ENCODE measurements around the gene HMGA1. TPM values are rescaled to one million over a fixed set of nuclear protein-coding genes. Genes with fewer than 3 reads are reported as not detected.

HMGA1 gene
- polyA plus RNA-seq, 1 donor from 2014 or later, result 31.5 TPM

DNA sequence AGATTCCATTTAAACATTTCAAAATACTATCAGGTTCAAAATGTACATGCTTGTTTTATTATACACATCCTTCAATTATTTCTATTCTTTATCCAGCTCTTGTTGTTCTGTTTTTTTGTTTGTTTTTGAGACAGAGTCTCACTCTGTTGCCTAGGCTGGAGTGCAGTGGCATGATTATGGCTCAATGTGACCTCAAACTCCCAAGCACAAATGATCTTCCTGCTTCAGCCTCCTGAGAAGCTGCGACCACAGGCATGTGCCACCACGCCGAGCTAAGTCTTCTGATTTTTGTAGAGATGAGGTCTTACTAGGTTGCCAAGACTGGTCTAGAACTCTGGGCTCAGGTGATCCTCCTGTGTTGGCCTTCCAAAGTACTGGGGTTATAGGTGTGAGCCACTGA, 56.3 kb downstream of the HMGA1 start:
- Histone ChIP-seq H3K9me3 (ENCODE audit: low read length) (no peaks in the 10 kb centered on the region), H3K27me3 (ENCODE audit: insufficient read depth, low read depth, low read length) (no peaks in the 10 kb centered on the region), H4K20me1 (ENCODE audit: insufficient read depth) (no peaks in the 10 kb centered on the region), H3K79me2 (replicated peaks; ENCODE audit: insufficient read depth, low read length) (no peaks in the 10 kb centered on the region), H3K9ac (ENCODE audit: low read length) (no peak overlapping the region), H3K36me3 (ENCODE audit: insufficient read depth, low read length) (no peaks in the 10 kb centered on the region), H3K9me2 (ENCODE audit: insufficient read depth, low read length) (no peaks in the 10 kb centered on the region), H3F3A (ENCODE audit: insufficient read depth, low read length, poor library complexity, severe bottlenecking) (no peaks in the 10 kb centered on the region), H3K4me3 (ENCODE audit: low read length) (no peak overlapping the region), H3K4me2 (ENCODE audit: low read length) (no peak overlapping the region), H3K27ac (ENCODE audit: low read length) (no peak overlapping the region), H2AFZ (ENCODE audit: low read depth, low read length) (no peak overlapping the region)
- TF ChIP-seq, protein P1, sequence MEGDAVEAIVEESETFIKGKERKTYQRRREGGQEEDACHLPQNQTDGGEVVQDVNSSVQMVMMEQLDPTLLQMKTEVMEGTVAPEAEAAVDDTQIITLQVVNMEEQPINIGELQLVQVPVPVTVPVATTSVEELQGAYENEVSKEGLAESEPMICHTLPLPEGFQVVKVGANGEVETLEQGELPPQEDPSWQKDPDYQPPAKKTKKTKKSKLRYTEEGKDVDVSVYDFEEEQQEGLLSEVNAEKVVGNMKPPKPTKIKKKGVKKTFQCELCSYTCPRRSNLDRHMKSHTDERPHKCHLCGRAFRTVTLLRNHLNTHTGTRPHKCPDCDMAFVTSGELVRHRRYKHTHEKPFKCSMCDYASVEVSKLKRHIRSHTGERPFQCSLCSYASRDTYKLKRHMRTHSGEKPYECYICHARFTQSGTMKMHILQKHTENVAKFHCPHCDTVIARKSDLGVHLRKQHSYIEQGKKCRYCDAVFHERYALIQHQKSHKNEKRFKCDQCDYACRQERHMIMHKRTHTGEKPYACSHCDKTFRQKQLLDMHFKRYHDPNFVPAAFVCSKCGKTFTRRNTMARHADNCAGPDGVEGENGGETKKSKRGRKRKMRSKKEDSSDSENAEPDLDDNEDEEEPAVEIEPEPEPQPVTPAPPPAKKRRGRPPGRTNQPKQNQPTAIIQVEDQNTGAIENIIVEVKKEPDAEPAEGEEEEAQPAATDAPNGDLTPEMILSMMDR (IDR thresholded peaks at IDR 0.05; ENCODE audit: poor library complexity, severe bottlenecking), result no peak
- TF ChIP-seq TAF1 (IDR thresholded peaks at IDR 0.05; ENCODE audit: low read depth), result no peak
- TF ChIP-seq MXI1 (conservative IDR thresholded peaks at IDR 0.05; ENCODE audit: poor library complexity, severe bottlenecking), result no peak
- no peak for TF ChIP-seq EP300 (conservative IDR thresholded peaks at IDR 0.05; ENCODE audit: poor library complexity, severe bottlenecking)
- TF ChIP-seq, protein P2, sequence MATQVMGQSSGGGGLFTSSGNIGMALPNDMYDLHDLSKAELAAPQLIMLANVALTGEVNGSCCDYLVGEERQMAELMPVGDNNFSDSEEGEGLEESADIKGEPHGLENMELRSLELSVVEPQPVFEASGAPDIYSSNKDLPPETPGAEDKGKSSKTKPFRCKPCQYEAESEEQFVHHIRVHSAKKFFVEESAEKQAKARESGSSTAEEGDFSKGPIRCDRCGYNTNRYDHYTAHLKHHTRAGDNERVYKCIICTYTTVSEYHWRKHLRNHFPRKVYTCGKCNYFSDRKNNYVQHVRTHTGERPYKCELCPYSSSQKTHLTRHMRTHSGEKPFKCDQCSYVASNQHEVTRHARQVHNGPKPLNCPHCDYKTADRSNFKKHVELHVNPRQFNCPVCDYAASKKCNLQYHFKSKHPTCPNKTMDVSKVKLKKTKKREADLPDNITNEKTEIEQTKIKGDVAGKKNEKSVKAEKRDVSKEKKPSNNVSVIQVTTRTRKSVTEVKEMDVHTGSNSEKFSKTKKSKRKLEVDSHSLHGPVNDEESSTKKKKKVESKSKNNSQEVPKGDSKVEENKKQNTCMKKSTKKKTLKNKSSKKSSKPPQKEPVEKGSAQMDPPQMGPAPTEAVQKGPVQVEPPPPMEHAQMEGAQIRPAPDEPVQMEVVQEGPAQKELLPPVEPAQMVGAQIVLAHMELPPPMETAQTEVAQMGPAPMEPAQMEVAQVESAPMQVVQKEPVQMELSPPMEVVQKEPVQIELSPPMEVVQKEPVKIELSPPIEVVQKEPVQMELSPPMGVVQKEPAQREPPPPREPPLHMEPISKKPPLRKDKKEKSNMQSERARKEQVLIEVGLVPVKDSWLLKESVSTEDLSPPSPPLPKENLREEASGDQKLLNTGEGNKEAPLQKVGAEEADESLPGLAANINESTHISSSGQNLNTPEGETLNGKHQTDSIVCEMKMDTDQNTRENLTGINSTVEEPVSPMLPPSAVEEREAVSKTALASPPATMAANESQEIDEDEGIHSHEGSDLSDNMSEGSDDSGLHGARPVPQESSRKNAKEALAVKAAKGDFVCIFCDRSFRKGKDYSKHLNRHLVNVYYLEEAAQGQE (IDR thresholded peaks at IDR 0.05; ENCODE audit: borderline replicate concordance), result no peak
- no peak for TF ChIP-seq EZH2 (IDR thresholded peaks at IDR 0.05; ENCODE audit: borderline replicate concordance, insufficient read depth, low read length, poor library complexity, severe bottlenecking)
- TF ChIP-seq SMC3 (conservative IDR thresholded peaks at IDR 0.05; ENCODE audit: poor library complexity), result no peak
- no peak for TF ChIP-seq RAD21 (conservative IDR thresholded peaks at IDR 0.05)
- TF ChIP-seq POLR2AphosphoS5 (IDR thresholded peaks at IDR 0.05), result no peak

DNA sequence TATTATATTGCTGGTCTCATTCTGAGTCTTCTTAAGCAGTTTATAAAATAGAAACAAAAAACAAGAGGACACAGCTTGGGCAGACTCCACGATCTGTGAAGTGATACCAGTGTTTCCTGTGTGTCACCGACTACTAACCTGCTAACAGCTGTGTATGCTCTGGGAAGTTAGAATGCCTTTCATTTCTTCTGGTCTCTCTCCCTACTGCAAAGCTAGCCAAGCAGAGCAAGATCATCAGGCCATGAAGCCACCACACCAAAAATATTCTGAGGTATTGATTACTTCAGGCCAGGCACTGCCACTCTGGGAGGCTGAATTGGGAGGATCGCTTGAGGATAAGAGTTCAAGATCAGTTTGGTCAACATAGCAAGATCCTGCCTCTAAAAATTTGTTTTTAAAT, 59.0 kb downstream of the HMGA1 start:
- Histone ChIP-seq H3K4me2 (ENCODE audit: low read length) (no peak overlapping the region), H3K79me2 (replicated peaks; ENCODE audit: insufficient read depth, low read length) (no peaks in the 10 kb centered on the region), H4K20me1 (ENCODE audit: insufficient read depth) (no peaks in the 10 kb centered on the region), H3K27ac (ENCODE audit: low read length) (no peak overlapping the region), H3F3A (ENCODE audit: insufficient read depth, low read length, poor library complexity, severe bottlenecking) (no peaks in the 10 kb centered on the region), H3K27me3 (ENCODE audit: insufficient read depth, low read depth, low read length) (no peaks in the 10 kb centered on the region), H2AFZ (ENCODE audit: low read depth, low read length) (no peak overlapping the region), H3K9ac (ENCODE audit: low read length) (no peak overlapping the region), H3K36me3 (ENCODE audit: insufficient read depth, low read length) (no peaks in the 10 kb centered on the region), H3K9me3 (ENCODE audit: low read length) (no peaks in the 10 kb centered on the region), H3K4me3 (ENCODE audit: low read length) (no peak overlapping the region), H3K9me2 (ENCODE audit: insufficient read depth, low read length) (no peaks in the 10 kb centered on the region)
- TF ChIP-seq, protein P2 (IDR thresholded peaks at IDR 0.05; ENCODE audit: borderline replicate concordance), result no peak
- TF ChIP-seq RAD21 (conservative IDR thresholded peaks at IDR 0.05) (no peak), SMC3 (conservative IDR thresholded peaks at IDR 0.05; ENCODE audit: poor library complexity) (no peak), EZH2 (IDR thresholded peaks at IDR 0.05; ENCODE audit: borderline replicate concordance, insufficient read depth, low read length, poor library complexity, severe bottlenecking) (no peak), EP300 (conservative IDR thresholded peaks at IDR 0.05; ENCODE audit: poor library complexity, severe bottlenecking) (no peak), MXI1 (conservative IDR thresholded peaks at IDR 0.05; ENCODE audit: poor library complexity, severe bottlenecking) (no peak), POLR2AphosphoS5 (IDR thresholded peaks at IDR 0.05) (no peak), TAF1 (IDR thresholded peaks at IDR 0.05; ENCODE audit: low read depth) (no peak)
- TF ChIP-seq, protein P1 (IDR thresholded peaks at IDR 0.05; ENCODE audit: poor library complexity, severe bottlenecking), result no peak
